Motor neuron (in vitro differentiated cells): Measurements from ENCODE around the gene SEMA3E. TPM values are rescaled to one million over a fixed set of nuclear protein-coding genes. Genes with fewer than 3 reads are reported as not detected.
A peak's percentile ranks its signal among the peaks of the same experiment; 100 is the strongest.

Source experiments
- ATAC-seq, 8 experiments: fragments of 200-7000 bp; cut with Tn5 transposase; replicated peaks in 6 of 8; 2 replicates each; pipeline ENCODE4 v1.8.0; 2021; ENCODE audit warnings: mild to moderate bottlenecking in 8 of 8, moderate library complexity in 8 of 8
- H3K27ac ChIP-seq, 2 donors: fragments of 250-450 bp; sonication (Bioruptor Pico); 2 replicates each; pipeline ENCODE4 v1.9.0; 2021; ENCODE audit warnings: antibody characterized with exemption in 2 of 2, mild to moderate bottlenecking in 2 of 2, moderate library complexity in 1 of 2
- H3K4me1 ChIP-seq, 2 donors: fragments of 250-450 bp; sonication (Bioruptor Pico); replicated peaks in 1 of 2; 2 replicates each; pipeline ENCODE4 v1.6.1; 2021; ENCODE audit warnings: antibody characterized with exemption in 2 of 2, mild to moderate bottlenecking in 2 of 2, moderate library complexity in 1 of 2
- H3K4me3 ChIP-seq, 5 donors: fragments of 250-450 bp; sonication (Bioruptor Pico); 2 replicates each; pipeline ENCODE4 v1.9.0; 2021; ENCODE audit warnings: antibody characterized with exemption in 5 of 5, mild to moderate bottlenecking in 5 of 5, moderate library complexity in 4 of 5
- WGBS, 10 experiments: fragments of 450-650 bp; shearing (Covaris generic); methylation state at CpG; one replicate each; pipeline ENCODE4 v1.0.0; 2022; 5-methylcytosine and 5-hydroxymethylcytosine counted together
- in situ Hi-C, 9 experiments: fragments of 400-800 bp; cut with MboI; loops; one replicate each; pipeline ENCODE4 v1.15.0; 2021; ENCODE audit warnings: low sequenced_read_pairs in 9 of 9, low pct_unique_long_range_greater_than_20kb in 2 of 9; ENCODE audit not compliant: unreplicated experiment in 9 of 9
- total RNA-seq, 8 experiments: library from RNA; unstranded; fragments of 300-600 nt; gene quantifications; 2 replicates each; pipeline versions ENCODE4 v1.2.3 to v1.2.4, GENCODE V29; 2022

Gene SEMA3E
- total RNA-seq, 8 experiments from 2014 or later = 1.2 to 14.1 (median 7.0) TPM

DNA sequence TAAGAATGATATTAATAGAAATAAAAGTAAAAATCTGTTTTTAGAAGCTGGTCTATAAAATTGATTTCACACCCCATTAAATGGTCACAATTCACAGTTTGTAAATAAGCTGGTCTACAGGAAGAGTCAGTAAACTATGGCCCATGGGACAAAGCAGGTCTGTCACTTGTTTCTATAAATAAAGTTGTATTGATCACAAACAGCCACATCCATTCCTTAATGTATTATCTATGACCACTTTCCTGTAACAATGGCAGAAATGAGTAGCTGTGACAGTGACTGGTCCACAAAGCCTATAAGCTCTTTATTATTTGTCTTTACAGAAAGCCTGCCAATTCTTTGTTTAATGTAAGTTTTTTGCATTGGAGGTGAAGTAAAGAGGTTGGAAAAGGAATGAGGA lies 114.5 kb downstream of the SEMA3E start:
- peak in 3 of 8 experiments; percentile 39 to 77 (median 54) for ATAC-seq
- peak overlapping the region in 1 of 2 donors; percentile 15 for H3K27ac ChIP-seq
- no peak overlapping the region for H3K4me3 ChIP-seq
- in situ Hi-C loops = no loop called here
- H3K4me1 ChIP-seq = peaks cover 0 to 4% of the 10 kb centered on the region in 2 donors

DNA sequence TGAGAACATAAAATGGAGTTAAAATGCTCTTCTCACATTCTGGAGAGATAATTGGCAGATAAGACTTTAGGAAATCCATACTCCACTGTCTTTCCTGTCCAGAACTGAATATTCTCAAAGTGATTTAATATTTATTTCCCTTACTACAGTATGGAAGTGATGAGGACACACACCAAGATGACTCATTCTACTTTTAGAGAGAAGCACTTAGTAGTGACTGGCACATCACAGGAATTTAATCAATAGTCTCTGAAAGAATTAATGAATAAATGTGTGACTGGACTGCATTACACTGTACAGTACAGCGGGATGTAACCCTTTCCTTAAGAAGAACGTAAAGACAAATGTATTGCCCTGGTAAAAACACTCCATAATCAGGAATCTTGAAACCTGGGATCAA lies 116.7 kb downstream of the SEMA3E start:
- WGBS, 10 experiments = 33 to 100% (median 81%) methylated on average over 1 to 2 of the region's 2 CpGs
- ATAC-seq = peak; percentile 73 to 96 (median 86)
- Histone ChIP-seq H3K4me1 (peaks cover 0 to 9% of the 10 kb centered on the region in 2 donors), H3K4me3 (no peak overlapping the region), H3K27ac (no peak overlapping the region)
- in situ Hi-C loops = no loop called here

DNA sequence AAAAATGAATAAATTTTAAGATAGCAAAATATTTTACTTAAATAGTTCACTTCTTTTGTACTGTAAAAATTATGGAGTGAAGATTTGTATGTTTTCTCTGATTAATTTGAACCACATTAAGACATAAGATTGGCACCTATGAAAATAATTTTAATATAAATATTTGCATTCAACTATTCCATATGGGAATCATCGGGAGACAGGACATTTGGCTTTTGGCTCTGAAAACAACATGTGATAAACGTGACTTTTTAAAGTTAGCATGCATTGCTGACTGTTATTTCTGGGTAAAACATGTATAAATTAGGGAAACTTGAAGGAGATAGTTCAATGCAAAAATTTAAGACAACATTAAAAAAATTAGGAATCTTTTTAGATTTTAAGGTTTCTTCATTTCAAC lies 117.2 kb downstream of the SEMA3E start:
- ATAC-seq = no peak
- no peak overlapping the region for H3K27ac ChIP-seq
- H3K4me3 ChIP-seq = no peak overlapping the region
- 0 to 100% (median 92%) methylated on average over 2 of the region's 2 CpGs; no CpG with 5 or more reads in 1 of the 10 experiments for WGBS, 10 experiments
- in situ Hi-C loops = no loop called here
- peaks cover 0 to 9% of the 10 kb centered on the region in 2 donors for H3K4me1 ChIP-seq

DNA sequence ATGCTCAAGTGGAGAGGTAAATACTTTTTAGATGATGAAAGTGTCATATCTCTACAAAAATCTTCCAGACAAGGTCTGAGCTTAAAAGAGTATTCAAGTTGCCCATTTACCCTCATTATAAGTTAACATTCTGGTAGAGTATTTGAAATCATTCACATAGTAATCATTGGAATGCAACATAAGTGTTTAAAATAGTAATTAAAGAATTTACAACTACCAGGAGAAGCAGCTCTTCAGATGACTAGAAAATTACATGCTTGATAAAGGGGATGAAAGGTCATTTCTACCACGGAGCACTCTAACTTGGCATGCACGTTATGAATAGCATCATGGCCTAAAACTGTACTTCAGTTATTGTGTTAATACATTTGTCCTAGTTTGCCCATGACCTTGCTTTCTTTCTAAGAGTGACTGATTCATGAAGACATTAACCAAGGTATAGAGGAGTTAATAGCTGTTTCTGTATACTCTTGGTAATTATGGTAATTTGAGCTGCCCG lies 120.0 kb downstream of the SEMA3E start:
- no peak overlapping the region for H3K27ac ChIP-seq
- ATAC-seq = no peak
- 15 to 89% (median 64%) methylated on average over 1 to 3 of the region's 3 CpGs; no CpG with 5 or more reads in 2 of the 10 experiments for WGBS, 10 experiments
- peaks cover 0 to 7% of the 10 kb centered on the region in 2 donors for H3K4me1 ChIP-seq
- in situ Hi-C loops = no loop called here
- H3K4me3 ChIP-seq = no peak overlapping the region

DNA sequence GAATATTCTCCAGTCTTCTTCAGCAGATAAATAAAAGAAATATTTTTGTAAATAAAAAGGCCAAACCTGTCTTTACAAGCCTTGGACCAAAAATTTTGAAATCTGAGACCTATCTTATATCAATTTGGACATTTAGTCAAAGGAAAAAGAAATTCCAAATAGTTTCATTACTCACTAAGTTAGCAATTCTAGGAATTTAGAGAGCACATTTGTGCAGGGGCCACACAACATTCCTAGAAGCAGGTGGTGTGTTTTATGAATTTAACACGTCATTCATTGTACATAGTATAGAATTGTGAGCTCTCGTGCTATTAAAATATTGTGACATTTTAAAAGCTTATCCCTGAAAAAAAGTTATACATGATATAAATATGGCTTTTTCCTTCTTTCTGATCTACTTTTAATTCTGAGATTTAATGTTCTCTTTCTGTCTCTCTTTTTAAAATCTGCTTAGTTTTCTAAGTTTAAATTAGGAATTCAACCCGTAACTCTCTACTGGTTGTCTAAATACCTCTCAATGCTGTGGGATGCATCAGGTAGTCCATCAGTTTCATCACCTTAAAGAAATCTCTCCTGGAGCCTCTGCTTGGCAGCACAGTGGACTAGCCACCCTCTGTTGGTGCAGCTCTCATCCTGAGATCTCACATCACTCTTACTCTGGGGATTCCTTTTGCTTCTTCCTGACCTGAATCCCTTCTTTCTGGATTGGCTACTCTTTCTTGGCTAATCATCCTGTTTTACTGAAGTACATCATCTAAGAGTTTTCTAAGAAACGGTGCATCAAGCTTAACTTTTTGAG lies 124.5 kb downstream of the SEMA3E start:
- H3K4me1 ChIP-seq = peaks cover 0 to 10% of the 10 kb centered on the region in 2 donors
- H3K27ac ChIP-seq = no peak overlapping the region
- ATAC-seq = no peak
- no peak overlapping the region for H3K4me3 ChIP-seq
- 40 to 100% (median 90%) methylated on average over 1 to 4 of the region's 4 CpGs for WGBS, 10 experiments
- in situ Hi-C loops = no loop called here

DNA sequence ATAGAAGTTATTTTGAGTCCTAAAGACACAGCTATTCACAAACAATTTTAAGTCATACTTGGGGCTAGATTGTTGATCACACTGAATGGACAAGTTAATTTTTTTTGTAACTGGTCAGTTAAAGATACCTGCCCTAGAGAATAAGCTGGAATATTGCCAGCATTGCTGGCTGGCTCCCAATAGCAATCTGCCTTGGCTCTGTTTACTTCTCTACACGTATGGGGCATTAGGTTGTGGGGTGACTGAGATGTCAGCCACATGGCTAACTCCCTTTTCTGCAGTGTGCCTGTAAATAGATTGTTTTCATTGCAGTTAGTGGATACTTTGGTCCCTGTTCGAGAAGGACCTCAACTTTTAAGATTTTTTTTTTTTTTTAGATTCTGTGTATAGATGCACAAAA lies 128.2 kb downstream of the SEMA3E start:
- WGBS, 10 experiments = 0 to 67% (median 23%) methylated on average over 1 to 2 of the region's 2 CpGs; no CpG with 5 or more reads in 4 of the 10 experiments
- H3K27ac ChIP-seq = no peak overlapping the region
- ATAC-seq = no peak
- H3K4me3 ChIP-seq = no peak overlapping the region
- peaks cover 5 to 22% of the 10 kb centered on the region in 2 donors for H3K4me1 ChIP-seq
- in situ Hi-C loops = no loop called here

DNA sequence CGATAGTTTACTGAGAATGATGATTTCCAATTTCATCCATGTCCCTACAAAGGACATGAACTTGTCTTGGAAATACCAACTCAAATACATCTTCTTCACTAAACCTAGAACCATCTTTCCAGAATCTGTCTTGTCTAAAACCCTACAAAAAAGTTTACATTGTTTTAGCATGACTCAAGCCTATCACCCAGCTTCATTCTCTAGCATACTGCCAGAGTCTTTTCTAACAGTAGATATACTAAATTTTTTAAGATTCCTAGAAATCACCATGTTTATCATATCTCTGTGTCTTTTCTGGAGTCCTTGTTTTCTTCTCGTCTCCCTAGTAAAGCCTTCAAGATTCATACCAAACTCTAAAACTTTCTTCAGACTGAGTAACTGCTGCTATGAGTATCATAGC lies 129.7 kb downstream of the SEMA3E start:
- H3K4me1 ChIP-seq = peaks cover 5 to 21% of the 10 kb centered on the region in 2 donors
- H3K4me3 ChIP-seq = no peak overlapping the region
- no peak overlapping the region for H3K27ac ChIP-seq
- no peak for ATAC-seq
- in situ Hi-C loops = no loop called here
- 54 to 100% (median 95%) methylated on average over 1 to 2 of the region's 2 CpGs; no CpG with 5 or more reads in 2 of the 10 experiments for WGBS, 10 experiments

DNA sequence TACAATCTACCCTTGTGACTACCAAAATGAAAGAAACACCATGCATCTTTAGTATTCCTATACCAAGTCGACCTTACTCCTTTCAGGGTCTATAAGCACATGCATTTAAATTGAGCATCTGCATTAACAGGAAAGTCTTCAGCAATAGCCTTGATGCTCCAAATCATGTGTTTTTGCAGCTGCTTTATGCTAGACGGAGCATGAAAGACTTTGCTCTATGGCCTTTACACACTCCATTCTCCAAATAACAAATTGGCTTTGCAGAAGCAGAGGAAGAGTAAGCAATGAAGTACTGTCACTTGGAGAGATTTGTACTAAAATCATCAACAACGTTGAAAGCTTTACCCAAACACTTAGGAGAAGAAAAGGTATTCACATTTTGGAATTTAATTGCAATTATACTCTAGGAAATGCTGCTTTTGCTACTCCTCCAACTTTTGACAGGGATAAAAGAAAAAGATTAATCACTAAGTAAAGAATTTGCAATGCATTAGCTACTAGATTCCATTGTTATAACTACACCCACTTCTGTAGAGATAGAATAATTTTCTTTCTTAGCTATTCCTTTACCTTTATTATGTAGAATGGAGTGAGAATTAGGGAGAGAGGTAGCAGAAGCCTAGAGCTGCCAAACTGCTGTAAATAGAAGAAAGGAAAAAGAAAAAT lies 131.8 kb downstream of the SEMA3E start:
- 0 to 42% (median 20%) methylated on average over 1 to 3 of the region's 3 CpGs; no CpG with 5 or more reads in 1 of the 10 experiments for WGBS, 10 experiments
- Histone ChIP-seq H3K4me1 (peaks cover 5 to 19% of the 10 kb centered on the region in 2 donors), H3K4me3 (no peak overlapping the region), H3K27ac (no peak overlapping the region)
- ATAC-seq = peak in 3 of 8 experiments; percentile 33 to 54 (median 52)
- in situ Hi-C loops = no loop called here

DNA sequence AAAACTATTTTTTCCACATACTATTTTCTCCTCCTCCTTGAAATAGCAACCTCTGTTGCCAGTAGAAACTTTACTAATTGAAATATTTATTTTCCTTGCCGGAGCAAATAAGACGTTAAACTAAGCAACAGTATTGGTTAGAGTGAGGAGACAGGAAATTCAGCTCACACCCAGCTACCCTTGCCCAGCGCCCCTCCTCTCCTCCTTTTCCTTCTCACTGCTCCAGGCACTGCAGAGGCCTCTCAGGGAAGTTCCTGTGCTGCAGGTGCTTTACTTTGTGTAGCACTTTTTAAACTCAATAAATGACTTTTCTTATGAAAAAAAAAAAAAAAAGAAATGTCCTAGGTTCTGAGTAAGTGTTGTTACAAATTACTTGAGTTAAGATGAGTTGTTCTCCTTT lies 134.0 kb downstream of the SEMA3E start:
- H3K4me1 ChIP-seq = peaks cover 5 to 18% of the 10 kb centered on the region in 2 donors
- in situ Hi-C loops = no loop called here
- H3K4me3 ChIP-seq = no peak overlapping the region
- ATAC-seq = no peak
- 27 to 100% (median 50%) methylated on average over 2 to 3 of the region's 3 CpGs; no CpG with 5 or more reads in 1 of the 10 experiments for WGBS, 10 experiments
- no peak overlapping the region for H3K27ac ChIP-seq

DNA sequence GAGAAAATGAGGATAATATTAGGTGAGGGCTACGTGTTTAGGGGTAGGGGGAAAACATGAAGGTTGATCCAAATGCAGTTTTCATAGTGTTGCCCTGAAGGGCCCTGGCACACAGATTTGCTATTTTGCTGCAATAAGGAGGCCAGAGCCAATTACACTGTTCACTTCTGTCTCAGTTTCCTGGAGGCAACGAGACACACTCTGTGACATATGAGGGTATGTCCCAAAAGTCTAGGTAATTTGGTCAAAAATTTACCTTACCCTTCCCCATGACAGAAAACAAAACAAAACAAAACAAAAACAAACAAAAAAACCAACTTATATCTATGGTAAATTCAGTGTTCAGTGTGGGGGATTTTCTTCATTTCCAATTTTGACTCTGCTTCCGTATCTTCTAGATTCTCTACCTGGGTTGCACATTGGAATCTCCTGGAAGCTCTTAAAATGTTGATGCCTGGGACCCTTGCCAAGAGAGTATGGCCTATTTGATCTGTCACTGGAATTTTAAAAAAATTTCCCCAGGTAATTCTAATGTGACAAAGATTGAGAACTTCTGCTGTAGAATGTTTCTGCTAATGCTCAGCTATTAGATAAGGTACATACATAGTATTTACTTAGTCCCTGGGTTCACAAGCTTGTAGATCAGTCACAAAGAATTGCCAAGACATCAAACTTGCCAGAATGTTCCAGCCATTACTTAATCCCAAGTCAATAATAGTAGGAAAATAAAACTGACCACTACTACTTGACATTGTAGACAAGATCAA lies 139.5 kb downstream of the SEMA3E start:
- Histone ChIP-seq H3K27ac (no peak overlapping the region), H3K4me3 (no peak overlapping the region), H3K4me1 (peaks cover 0 to 1% of the 10 kb centered on the region in 2 donors)
- ATAC-seq = no peak
- in situ Hi-C loops = no loop called here
- 17 to 100% (median 93%) methylated on average over 1 to 3 of the region's 3 CpGs for WGBS, 10 experiments

DNA sequence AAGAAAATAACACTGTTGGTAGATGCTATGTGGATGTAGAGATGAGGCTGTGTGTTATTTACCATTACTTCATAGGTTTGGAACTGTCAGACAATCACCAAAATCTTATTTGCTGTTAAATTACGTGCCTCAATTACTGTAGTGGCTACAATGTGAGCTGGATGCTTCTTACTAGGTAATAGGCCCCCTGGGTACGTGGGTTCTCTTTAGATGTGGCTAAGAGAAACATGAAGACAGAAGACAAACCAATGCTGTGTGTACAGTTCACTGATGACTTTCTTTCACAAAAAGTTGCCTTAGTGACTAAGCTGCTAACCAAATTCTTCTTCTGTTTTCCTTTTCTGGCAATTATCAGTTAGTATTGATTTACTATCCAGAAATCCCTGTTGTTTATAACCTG lies 144.6 kb downstream of the SEMA3E start:
- in situ Hi-C loops = no loop called here
- 6 to 86% (median 62%) methylated on average over 1 to 2 of the region's 2 CpGs; no CpG with 5 or more reads in 2 of the 10 experiments for WGBS, 10 experiments
- ATAC-seq = peak in 1 of 8 experiments; percentile 100

DNA sequence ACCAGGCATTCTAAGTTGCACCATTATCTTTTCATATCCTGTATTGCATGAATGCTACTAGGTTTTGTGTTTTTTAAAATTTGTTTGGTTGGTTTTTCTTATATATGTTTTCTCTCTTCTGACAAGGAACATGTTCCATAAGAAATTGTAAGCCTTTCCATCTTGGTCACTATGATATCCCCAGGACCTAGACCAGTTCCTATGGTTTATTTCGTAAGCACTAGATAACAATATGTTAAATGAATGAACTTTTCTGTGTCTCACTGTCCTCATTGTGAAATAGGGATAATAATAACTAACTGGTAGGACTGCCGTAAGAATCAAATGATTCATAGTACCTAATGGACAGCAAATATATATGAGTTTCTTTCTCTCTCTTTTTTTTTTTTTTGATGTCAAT lies 146.3 kb downstream of the SEMA3E start:
- H3K4me1 ChIP-seq = peaks cover 0 to 8% of the 10 kb centered on the region in 2 donors
- H3K27ac ChIP-seq = no peak overlapping the region
- ATAC-seq = no peak
- no peak overlapping the region for H3K4me3 ChIP-seq
- in situ Hi-C loops = no loop called here
- WGBS, 10 experiments = 40 to 100% (median 83%) methylated on average over 1 to 2 of the region's 2 CpGs; no CpG with 5 or more reads in 2 of the 10 experiments

More for the DNA sequence above, 144.6 kb downstream of the SEMA3E start:
- Histone ChIP-seq H3K4me3 (no peak overlapping the region), H3K27ac (no peak overlapping the region), H3K4me1 (peaks cover 0 to 8% of the 10 kb centered on the region in 2 donors)
